ENCODE results near the gene ESPL1.

The ESPL1 gene
- total RNA-seq = 6.0 to 21.4 (median 10.1) reads per million in 18 experiments

DNA sequence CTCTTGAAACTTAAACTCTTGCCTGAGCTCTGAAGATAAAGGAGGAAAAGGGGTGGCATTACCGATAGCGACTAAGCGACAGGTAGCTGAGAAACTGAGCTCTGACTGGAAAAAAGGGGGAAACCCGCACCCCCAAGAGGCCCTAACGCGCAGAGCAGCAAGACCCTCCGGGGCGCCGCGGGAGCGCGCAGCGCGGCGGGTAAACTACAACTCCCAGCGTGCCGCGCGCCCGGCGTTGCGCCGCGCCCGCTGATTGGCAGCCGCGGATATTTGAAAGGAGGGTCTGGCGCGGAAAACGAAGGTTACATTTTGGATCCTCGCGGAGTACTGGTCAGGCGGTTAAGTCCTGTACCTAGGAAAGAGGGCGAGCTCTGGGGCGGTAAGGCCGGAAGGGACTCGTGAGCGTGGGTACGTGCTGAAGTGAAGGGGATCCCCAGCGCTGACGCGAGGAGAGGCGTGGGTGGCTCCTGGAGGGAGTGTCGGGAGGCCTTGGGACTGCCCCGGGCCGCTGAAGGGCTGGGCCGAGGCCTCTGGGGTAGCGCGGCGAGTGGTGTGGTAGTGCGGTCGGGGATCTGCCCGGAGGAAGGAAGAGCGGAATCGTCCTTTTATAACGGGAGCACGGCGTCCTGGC lies at the start of gene ESPL1:
Gene ESPL1, plus strand, starts transcription at position 301 of the 631 bp plus-strand sequence. CDS start 468 bp downstream, outside the sequence.
- DNase-seq = peak; percentile 80 to 87

DNA sequence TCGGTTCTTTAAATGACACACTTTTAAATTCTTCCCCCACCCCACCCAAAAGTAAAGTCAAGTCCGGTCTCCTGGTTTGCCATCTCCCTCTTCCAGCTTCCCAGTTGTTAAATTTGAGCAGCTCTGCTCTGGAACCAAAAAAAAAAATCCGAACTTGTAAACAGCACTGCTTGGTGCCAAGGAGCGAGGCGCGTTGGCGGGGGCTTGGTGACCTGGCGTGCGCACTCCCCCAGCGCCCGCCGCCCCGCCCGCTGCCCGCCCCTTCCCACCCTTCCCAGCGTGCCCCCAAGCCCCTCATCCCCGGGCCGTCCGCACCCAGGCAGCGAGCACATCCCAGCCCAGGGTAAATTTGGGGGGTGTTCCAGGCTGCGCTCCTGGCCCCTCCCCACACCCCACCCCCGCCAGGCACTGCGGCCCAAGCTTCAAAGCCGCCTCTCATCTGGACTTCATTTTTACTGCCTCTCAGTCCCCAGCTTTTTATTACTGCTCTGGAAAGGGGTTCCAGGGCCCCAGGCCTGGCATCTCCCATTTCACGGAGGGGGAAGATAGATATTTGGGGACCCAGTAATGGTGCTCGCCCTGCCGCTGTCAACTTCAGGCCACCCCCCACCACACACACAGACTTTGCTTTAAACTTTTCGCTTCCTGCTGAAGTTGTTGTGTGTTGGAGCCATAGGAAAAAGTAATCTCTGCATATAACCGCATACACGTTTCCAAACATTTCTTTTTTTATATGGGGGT lies 49.4 kb upstream of the ESPL1 start:
- DNase-seq = no peak

DNA sequence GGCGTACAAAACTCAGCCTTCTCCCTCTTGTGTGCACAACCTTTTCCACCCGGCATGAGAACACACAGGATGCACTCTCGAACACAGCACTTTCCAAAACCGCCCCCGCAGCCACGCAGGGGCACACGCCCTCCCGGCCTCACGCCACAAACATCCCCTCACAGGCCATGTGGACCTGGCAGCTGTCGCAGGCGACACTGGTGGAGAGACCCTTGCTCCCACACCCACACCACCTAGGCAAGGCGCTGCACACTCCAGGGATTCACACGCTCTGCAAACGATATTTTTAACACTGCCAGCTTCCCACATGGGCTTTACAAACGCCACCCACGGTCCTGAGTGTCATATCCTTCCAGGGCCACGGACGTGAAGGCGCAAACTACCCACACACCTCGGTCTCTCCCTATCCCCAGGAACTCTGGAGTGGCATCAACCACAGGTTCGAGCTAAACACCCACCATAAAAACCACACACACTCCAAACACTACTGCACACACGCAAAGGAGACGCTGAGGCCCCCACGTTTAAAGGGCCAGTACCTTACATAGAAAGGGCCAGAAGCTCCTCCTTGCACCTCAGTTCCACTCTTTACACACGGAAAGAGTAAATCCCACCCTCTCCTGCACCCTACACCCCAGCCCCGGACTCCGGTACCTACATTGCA lies 48.7 kb upstream of the ESPL1 start:
- peak; percentile 85 to 99 for DNase-seq

DNA sequence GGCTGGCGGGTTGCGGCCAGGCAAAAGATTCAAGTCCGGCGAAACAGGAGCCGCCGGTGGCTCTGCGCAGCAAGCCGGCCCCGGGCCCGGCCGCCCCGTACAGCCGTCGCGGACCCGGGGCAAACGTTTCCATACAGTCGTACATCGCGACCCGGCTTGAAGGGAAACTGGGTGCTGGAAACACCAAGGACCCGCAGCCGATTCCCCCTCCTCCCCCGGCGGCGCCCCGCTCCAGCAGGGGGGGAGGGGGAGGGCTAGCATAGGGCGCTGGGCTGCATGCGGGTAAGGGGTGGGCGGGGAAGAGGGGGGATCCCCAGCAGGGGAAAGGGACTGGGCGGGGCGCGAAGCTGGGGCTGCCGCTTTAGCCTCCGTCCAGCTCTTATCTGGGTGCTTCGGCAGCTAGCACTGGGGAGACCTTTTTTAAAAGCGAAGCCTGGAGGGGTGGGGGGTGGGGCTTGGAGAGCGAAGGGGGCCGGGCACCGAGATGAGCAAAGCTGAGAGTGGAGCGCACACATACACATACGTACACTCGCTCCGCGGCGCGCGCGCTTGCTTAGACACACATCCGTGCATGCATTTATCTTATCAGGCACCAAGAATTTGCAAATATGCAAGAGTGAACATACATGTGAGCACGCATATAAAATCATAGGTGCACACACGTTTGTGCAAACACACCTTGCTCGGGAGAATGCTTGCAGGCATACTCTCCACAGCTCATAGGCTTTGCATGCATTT lies 48.0 kb upstream of the ESPL1 start:
- DNase-seq = peak; percentile 55 to 86

DNA sequence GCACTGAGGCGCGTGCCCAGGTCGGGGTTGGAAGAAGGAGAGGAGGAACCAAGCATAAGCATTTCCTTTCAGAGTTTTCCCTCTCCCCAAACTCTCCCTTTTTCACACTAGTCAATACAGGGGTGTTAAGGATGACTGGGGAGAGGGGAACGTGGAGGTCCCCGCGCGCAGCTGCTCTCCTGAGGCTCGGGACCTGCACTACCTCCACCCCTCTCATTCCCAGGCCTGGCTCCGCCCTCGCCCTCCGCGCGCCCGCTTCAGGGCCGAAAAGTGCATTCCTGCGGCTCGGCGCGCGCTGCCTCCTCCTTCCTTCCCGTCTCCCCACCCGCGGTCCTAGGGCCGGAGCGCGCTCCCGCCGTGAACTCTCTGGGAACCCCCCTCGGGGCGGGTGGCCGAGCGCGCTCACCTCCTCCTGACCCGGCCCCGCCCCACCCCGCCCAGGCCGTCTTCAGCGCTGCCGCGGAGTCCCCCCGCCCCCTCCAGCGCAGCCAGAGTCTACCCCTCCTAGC lies 47.4 kb upstream of the ESPL1 start:
- peak; percentile 92 to 96 for DNase-seq

DNA sequence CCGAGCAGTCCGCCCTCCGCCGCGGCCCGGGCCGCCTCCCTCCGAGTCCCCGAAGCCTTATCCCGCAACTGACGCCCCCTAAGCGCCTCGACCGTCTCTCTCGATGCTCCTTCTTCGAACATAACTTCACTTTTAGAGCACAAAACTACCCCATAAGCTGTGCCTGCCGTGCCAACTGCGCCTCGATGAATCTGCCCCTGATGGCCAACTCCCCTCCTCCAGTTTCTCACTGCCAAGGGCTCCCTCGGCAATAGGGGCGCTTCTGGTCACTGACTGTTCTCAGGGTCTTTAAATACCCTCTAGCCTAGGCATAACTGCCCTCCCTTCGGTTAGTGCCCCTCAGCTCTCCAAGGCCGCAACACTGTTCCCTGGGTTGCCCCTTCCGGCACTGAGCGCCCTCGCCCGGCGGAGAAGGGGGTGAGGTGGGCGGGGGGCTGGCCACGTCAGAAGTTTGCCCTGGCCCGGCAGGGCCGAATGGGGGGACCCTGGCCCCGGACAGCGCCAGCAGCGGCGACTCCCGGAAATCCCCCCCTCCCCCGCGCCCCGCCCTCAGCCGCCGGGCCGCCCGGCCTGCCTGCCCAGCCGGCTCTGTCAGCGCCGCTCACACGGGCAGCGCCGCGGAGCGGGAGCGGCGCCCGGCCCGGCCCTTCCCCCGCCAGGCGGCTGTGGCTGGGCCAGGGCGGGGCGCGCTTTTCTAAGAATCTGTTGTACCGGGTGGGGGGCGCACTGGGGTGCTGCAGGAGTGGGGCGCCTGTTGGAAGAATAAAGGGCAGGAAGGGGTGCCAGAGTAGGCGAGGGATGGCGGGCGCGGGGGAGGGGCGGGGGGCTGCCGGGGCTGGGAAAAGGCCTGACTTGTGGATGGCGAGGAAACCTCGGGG lies 46.7 kb upstream of the ESPL1 start:
- peak; percentile 19 to 64 for DNase-seq

DNA sequence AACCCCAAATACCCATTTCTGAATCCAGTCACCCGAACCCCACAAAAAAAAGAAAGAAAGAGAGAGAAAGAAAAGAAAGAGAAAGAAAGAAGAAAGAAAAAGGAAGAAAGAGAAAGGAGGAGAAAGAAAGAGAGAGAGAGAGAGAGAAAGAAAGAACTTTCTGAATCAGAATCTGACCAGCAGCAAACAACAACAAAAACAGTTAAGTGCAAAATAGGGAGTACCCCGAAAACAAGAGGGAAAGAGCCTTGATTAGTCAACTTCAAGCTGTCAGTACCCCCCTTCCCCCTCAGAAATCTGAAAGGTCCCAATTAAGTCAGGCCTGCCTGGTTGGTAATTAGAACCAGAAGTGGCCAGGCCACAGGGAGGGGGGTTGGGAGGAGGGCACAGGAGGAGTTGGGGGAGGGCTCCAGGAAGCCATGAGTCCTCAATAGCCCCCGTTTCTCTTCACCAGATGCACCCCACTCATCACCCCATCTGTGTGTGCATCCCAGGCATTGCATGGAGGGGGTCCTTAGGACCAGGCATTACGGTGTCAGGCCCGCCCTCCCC lies 45.9 kb upstream of the ESPL1 start:
- DNase-seq = no peak

DNA sequence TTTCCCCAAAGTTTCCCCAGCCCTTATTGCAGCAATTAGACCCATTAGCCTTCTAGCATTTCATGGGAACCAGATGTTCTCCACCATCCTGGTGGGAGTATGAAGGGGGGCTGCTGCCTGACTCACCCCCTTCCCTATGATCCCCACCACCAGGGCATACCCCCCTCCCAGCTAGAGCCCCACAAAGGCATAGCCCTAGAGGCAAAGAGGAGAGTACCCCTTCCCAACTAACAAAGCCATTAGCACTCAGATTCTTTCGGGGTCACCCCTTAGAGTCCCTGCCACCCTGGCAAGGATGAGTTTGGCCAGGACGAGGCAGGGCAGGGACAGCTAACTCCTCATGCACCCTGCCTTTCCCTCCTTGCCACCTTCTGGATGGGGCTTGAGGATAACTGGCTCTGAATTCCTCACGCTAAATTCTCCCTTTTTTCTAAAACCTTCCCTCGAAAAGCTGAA lies 45.3 kb upstream of the ESPL1 start:
- DNase-seq = no peak

DNA sequence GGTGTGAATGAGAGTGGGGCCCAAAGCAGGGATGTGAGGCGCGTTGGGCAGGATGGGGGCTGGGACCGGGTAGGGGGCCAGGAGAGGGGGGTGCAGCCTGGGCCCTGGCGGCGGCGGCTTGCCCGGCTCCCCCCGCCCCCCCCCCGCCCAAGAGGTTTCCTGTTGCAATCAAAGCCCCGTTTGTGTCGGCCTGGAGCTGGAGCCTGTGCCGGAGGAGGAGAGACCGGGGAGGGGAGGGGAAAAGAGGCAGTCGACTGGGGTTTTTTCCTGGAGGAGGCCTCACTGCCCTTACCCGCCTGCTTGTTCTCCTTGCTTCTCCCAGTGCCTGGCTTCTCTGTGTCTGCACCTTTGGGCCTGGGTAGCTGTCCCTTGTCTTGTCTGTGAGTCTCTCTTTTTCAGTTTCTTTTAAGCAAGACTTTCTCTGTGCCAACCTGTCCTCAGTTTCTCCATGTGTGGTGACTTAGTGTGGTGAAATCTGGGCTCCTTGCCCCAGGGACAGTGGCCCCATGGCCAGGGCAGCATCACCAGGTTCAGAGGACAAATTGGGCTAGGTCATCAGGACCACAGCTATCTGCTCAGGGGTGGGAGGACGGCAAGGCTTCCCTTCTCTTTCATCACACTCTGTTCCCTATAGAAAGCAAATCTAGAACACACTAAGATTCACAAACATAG lies 44.6 kb upstream of the ESPL1 start:
- DNase-seq = peak in 1 of 2 donors; percentile 46

DNA sequence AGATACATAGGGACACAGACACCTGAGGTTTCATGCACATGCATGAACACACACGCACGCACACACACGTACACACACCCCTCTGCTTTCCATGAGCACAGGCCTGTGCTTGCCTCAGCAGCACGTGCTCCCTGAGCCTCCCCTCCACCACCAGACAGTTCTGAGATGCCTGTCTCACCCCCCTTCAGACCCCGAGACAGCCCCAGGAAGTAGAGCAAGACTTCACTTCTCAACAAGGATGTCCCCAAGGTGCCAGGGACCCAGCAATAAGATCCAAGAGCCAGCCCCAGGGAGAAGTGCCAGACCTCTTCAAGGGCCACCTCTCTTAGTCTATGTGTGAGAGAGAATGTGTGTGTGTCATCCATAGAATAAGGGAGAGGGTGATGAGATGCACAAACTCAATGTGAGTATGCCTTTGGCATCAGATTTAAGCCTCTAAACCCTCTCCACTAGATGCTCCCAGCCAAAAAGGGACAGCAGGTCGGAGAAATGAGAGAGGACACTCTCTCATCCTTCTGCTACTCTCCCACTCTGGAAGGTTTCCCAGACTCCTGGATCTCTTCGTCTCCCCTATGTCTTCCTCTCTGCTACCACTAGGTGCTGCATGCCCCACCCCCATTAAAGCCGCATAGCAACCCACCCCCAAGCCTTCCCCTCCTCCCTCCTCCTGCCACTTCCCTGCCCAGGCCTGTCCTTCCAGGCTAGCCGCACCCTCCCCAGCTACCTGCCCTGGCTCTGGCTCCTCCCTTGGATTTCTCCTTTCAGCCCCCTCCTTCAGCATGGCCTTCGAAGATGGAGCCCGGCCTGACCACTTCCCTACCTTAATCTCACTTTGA lies 43.8 kb upstream of the ESPL1 start:
- DNase-seq = no peak

DNA sequence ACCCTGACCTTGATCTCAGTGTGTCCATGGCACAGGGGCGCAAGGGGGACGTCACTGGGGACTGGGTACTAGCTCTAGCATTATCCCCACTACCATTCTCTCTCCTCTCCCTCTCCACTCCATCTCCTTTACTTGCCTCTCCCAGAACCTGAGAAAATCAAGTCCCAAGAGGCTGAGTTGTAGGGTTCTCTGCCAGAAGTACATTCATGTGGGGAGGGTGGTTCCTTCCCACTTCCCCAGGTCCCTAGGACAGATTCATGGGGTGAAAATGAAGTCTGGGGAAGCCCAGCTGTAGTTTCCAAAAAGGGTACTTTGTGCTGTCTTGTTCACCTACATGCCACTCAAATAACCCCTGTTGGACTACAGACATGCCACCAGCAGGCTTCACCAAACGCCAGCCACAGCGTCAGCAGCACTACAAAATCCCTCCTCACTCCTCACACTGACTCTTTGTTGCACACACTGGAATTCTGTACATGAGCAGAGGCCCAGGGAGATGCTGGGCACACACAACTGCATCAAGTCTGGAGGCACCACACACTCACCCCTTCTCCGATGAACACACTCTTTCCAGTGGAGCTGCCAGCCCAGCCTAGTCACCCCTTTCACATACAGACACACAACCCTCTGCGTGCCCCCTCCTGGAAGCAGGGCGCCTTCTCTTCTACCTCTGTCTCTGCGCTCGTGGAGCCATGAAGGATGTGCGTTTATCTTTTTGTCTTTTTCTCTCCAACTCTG lies 43.0 kb upstream of the ESPL1 start:
- no peak for DNase-seq

DNA sequence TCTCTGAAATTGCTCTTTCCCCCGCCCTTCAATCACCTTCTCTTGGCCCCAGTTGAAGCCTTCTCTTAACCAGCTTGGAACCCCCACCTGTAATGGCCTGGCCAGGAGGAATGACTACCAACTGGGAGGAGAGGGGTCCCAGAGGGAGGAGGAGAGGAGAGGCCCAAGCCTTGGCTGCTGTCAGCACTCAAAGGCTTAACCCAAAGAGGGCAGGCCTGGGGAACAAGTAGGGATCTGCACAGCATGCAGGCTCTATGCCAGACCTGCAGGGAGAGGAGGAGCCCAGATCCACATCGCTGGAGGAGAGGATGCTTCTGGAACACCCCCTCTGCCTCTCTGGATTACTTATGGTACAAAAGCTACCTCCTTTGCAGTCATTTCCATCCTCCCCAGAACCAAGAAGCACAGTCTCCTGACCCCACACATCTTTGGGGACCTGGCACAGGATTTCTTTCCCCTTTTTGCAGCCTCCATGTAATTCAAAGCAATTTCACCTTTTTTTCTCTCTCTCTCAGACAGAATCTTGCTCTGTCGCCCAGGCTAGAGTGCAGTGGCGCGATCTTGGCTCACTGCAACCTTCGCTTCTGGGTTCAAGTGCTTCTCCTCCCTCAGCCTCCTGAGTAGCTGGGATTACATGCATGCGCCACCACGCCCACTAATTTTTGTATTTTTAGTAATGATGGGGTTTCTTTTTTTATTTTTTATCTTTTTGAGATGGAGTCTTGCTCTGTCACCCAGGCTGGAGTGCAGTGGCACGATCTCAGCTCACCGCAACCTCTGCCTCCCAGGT lies 42.3 kb upstream of the ESPL1 start:
- DNase-seq = no peak

DNA sequence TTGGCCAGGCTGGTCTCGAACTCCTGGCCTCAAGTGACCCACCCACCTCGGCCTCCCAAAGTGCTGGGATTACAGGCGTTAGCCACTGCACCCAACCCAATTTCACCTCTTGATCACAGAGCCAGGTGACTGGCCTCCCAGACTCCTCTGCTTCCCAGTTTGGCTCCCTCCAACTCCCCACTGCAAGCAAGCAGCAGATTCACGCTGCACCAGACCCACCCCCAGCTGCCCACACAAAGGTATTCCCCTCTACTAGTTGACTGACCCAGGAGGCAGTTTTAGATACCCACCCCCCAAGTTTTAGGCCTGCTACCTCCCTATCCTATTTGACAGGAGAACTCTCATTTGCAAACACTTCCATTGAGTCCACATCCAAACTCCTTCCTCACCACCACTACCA lies 41.3 kb upstream of the ESPL1 start:
- DNase-seq = no peak

DNA sequence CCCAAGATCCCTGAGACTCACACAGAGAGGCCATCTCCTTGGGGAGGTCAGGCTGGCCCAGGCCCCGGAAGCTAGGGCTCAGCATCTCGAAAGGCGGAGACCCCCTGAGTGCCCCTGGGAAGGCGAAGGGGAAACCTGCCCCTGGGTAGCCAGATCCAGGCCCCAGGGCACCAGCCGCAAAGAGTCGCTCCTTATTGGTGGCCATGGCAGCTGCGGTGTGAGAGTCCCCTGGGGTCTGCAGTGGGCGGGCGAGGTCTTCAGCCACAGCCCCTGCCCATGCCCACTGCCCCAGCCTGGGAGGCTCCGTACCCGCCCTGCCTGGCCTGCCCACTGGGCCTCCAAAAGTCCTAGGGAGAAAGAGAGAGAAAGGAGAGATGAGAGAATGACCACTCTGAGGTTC lies 40.8 kb upstream of the ESPL1 start:
- no peak for DNase-seq

DNA sequence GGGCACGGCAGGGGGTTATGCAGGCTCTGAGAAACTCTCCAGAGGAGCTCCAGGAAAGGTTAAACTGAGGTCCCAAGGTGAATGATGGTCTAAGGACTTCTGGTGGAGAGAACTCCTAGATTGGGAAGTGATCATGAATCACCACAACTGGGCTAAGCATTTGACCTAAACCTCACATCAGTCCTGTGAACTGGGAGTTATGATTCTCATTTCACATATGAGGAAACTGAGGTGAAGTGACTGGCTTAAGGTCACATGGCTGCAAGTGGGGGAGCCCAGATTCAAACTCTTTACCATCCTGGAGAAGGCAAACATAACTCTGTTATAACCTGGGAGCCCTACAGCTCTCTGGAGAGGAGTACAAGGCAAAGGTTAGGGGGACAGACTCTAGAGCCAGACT lies 40.3 kb upstream of the ESPL1 start:
- peak in 1 of 2 donors; percentile 47 for DNase-seq

DNA sequence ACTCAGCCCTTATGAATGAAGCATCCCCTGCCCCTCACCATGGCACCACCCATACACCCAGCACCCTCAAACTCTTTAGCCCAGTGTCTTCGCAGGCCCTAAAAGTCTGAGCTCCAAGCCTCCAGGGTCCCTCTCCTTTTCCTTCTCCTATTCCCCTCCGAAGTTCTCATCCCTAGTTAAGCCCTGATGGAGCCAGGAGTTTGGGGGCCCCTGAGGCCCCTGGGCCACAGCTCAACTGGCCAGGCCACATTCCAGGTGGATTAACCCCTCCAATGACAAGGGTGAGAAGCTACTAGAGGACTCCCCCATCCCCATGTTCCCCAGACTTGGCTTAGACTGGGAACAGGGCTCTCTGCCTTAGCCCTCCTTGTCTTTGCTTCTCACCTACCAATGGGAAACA lies 38.6 kb upstream of the ESPL1 start:
- no peak for DNase-seq

DNA sequence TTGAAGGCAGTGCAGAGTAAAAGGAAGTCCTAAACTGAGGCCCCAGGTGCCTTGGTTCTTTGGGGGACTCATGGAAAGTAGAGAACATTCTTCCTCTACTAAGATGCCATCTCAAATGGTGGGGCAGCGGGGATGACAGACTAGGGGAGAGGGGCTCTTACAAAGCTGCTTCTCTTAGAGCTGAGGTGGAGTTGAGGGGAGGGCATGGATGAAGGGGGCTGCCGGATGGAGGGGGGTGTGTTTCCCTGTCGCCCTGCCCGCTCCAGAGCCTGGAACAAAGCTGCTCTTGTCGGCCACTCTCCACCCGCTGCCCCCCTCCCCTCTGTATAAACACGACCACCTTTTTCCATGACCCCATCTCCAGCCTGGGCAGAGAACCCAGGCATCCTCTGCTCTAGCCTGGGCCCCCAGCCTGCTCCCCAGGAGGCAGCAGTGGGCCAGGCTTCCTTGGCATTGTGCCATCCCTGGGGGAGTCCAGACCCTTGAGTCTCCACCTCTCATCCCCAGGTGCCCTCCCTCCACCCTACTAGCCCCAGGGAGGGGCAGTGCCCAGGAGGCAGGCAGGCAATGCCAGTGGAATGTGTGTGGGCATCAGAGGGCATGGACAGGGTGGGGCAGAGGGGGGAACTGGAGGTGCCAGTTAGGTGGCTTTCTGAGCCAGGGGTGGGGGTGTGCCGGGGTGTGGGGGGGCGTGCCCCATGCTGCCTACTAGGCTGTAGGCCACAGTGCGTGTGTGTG lies 37.8 kb upstream of the ESPL1 start:
- no peak for DNase-seq

DNA sequence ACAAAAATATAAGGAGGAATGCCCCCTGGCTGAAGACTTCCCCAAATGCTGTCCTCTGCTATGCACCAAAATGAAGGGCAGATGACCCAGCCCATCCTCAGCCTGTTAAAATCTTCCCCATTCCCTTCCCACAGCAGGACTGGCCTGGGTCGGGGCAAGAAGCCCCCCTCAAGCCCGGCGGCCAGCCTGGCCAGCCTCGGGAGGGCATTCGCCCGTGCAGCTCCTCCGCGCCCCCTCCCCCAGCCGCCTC lies 36.5 kb upstream of the ESPL1 start:
- no peak for DNase-seq

Measured in inflammatory macrophage (primary cell).